A673 (cell line): Measurements from ENCODE around the gene FEM1A. TPM values are rescaled to one million over a fixed set of nuclear protein-coding genes. Genes with fewer than 3 reads are reported as not detected.
A peak's percentile ranks its signal among the peaks of the same experiment; 100 is the strongest.

Source experiments
- Bru-seq: library from RNA; stranded (reverse); fragments of 400-500 nt; gene quantifications from one replicate; lab custom pipeline; 2021; lab: Mats Ljungman, UMichigan
- BruChase-seq, 2 experiments: library from RNA; stranded (reverse); fragments of 400-500 nt; gene quantifications; one replicate each; lab custom pipeline; 2021; lab: Mats Ljungman, UMichigan
- BruUV-seq: library from RNA; stranded (reverse); fragments of 400-500 nt; replicated peaks from 2 replicates; lab custom pipeline; 2021; lab: Mats Ljungman, UMichigan
- CTCF ChIA-PET: fragments of 300-600 bp; sonication (Branson Sonifier 250); formaldehyde crosslinking; loops from one replicate; lab custom pipeline; 2022; ENCODE audit warnings: antibody characterized with exemption; lab: Charles Lee
- POLR2A ChIA-PET: fragments of 300-600 bp; sonication (Branson Sonifier 250); formaldehyde crosslinking; loops from one replicate; lab custom pipeline; 2022; ENCODE audit warnings: antibody characterized with exemption; ENCODE audit not compliant: low non-redundant PET; lab: Charles Lee
- DNase-seq: peaks from one replicate; pipeline ENCODE4 v3.0.0-alpha.2; 2015; ENCODE audit warnings: low spot score
- H3K27ac ChIP-seq: fragments of 200-600 bp; sonication (generic); 2 replicates; pipeline ENCODE4 v1.5.1; 2016; ENCODE audit warnings: mixed run types, low read depth, mild to moderate bottlenecking, mixed read lengths, antibody characterized with exemption, low read length; ENCODE audit not compliant: poor library complexity, severe bottlenecking
- H3K27me3 ChIP-seq: fragments of 200-600 bp; sonication (generic); replicated peaks from 2 replicates; pipeline ENCODE4 v1.6.1; 2017; ENCODE audit warnings: mixed run types, low read depth, mild to moderate bottlenecking, mixed read lengths, antibody characterized with exemption, low read length; ENCODE audit not compliant: insufficient read depth, poor library complexity
- H3K36me3 ChIP-seq: fragments of 200-600 bp; sonication (generic); 2 replicates; pipeline ENCODE4 v1.6.1; 2016; ENCODE audit warnings: mixed run types, mild to moderate bottlenecking, mixed read lengths, antibody characterized with exemption, low read length; ENCODE audit not compliant: insufficient read depth, poor library complexity, severe bottlenecking
- H3K4me1 ChIP-seq: fragments of 200-600 bp; sonication (generic); 2 replicates; pipeline ENCODE4 v1.6.1; 2017; ENCODE audit warnings: mixed run types, mild to moderate bottlenecking, mixed read lengths, antibody characterized with exemption, low read length; ENCODE audit not compliant: insufficient read depth, poor library complexity, severe bottlenecking
- H3K4me3 ChIP-seq: fragments of 200-600 bp; sonication (generic); 2 replicates; pipeline ENCODE4 v1.5.1; 2016; ENCODE audit warnings: low read depth, mixed run types, mild to moderate bottlenecking, mixed read lengths, low read length; ENCODE audit not compliant: poor library complexity, severe bottlenecking
- H3K9me3 ChIP-seq: fragments of 200-600 bp; sonication (generic); 2 replicates; pipeline ENCODE4 v1.6.1; 2016; ENCODE audit warnings: mixed run types, low read depth, mild to moderate bottlenecking, mixed read lengths, antibody characterized with exemption, low read length; ENCODE audit not compliant: poor library complexity, severe bottlenecking
- CTCF ChIP-seq: fragments of 300-800, 200-600 bp; sonication (generic); conservative IDR thresholded peaks from 2 replicates; pipeline ENCODE4 v1.5.1; 2017; ENCODE audit warnings: low read depth, mild to moderate bottlenecking, antibody characterized with exemption, low read length, moderate library complexity, mixed read lengths
- EZH2 ChIP-seq: fragments of 200-600 bp; sonication (generic); IDR thresholded peaks from 2 replicates; pipeline ENCODE4 v1.6.1; 2017; ENCODE audit warnings: borderline replicate concordance, low read depth, mild to moderate bottlenecking, mixed read lengths, antibody characterized with exemption, low read length; ENCODE audit not compliant: poor library complexity, severe bottlenecking
- intact Hi-C: fragments of 100-400 bp; cut with micrococcal nuclease; formaldehyde crosslinking; loops from one replicate; pipeline ENCODE4 v1.10.0; 2022; ENCODE audit not compliant: unreplicated experiment
- long read RNA-seq: library from polyadenylated mRNA; stranded (forward); transcript quantifications from one replicate; pipeline ENCODE4 v2.0.0, GENCODE V29; 2022
- total RNA-seq: library from RNA; stranded (reverse); gene quantifications from 2 replicates; pipeline ENCODE4 v1.2.3, GENCODE V29; 2021

FEM1A gene
- 17.4 and 18.9 TPM in 2 replicates for total RNA-seq
- Bru-seq, nascent RNA, result percentile 72 among the genes with signal in this experiment
- percentile 91 among the genes with signal in this experiment for BruChase-seq, experiment 1, labeled RNA remaining after a 2-hour chase
- BruChase-seq, experiment 2, labeled RNA remaining after a 6-hour chase, result percentile 83 among the genes with signal in this experiment
- long read RNA-seq, full-length matches to known transcripts, result 57 of 57 reads
- long read RNA-seq, partial matches to known transcripts, result 0 of 57 reads
- long read RNA-seq, other reads (novel, unspliced or antisense), result 0 of 57 reads

DNA sequence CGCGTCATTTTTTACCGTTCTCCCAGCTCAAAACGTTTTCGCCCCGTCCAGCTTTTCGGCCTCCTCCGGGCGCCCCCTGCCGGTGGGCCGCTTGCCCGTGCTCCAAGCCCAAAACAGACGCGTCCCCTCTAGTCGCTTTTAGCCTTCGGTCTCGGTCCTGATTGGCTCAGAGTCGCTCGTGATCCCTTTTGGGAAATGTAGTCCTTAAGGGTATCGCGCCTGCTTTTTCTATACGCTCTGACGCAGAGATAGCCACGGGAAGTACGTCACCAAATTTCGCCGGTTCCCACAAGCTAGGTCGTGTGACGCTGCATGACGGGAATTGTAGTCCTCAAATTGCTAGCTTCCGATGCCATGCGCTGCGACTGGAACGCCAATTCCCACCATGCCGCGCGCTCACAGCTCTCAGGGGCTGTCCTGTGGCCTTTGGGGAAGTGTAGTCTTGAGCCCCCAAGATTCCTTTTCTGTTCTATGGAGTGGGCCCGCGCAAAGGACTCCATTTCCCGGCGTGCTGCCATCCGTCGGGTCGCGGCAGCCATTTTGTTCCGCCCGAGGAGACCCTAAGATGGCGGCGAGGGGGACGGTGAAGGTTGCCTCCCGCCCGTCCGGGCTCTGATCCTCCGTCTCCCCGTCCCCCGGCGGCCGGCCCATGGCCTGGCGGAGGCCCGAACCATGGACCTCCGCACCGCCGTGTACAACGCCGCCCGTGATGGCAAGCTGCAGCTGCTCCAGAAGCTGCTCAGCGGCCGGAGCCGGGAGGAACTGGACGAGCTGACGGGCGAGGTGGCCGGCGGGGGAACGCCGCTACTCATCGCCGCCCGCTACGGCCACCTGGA, at the start of gene FEM1A:
TSS of gene FEM1A (plus strand) at position 552 of the 836 bp plus-strand sequence. CDS start at position 673, 121 bp downstream.
- H3K27ac ChIP-seq, result peak within 1 kb of the TSS; percentile 93
- H3K4me3 ChIP-seq, result peak within 1 kb of the TSS; percentile 80
- H3K4me1 ChIP-seq, result peaks cover 21% of the 10 kb centered on the region
- TF ChIP-seq EZH2 (no peak), CTCF (peak; percentile 100)
- H3K9me3 ChIP-seq, result no peaks in the 10 kb centered on the region
- ChIA-PET CTCF (interaction anchor here (0.6 to 1.9 kb wide), 25 partner anchors 9 to 1158 kb away, joined by 3 to 33 read pairs (median 5); partner anchors contain the start of genes DPP9 and SEMA6B), POLR2A (interaction anchor here (0.5 to 0.6 kb wide), 3 partner anchors 29 to 411 kb away, joined by 3 to 18 read pairs (median 9); no protein-coding TSS in a partner anchor)
- no peaks in the 10 kb centered on the region for H3K27me3 ChIP-seq
- no TSS peak for BruUV-seq
- intact Hi-C loops, result loop anchor here (1.0 to 10.0 kb wide), 3 partner anchors 59 to 217 kb away; no protein-coding TSS in a partner anchor
- H3K36me3 ChIP-seq, result peaks cover 27% of the 10 kb centered on the region
- DNase-seq, result peak; percentile 100

GRCh38 chr19:4742723-4743646, 48.5 kb upstream of the FEM1A start:
- CTCF ChIA-PET, result no interaction called here

More at GRCh38 chr19:4742723-4743646, 48.5 kb upstream of the FEM1A start:
- peak; percentile 47 for DNase-seq
- H3K36me3 ChIP-seq, result no peaks in the 10 kb centered on the region
- POLR2A ChIA-PET, result no interaction called here
- no peaks in the 10 kb centered on the region for H3K9me3 ChIP-seq
- BruUV-seq, result no TSS peak
- H3K27ac ChIP-seq, result no peak overlapping the region
- H3K4me3 ChIP-seq, result no peak overlapping the region
- intact Hi-C loops, result no loop called here
- H3K27me3 ChIP-seq, result no peaks in the 10 kb centered on the region
- TF ChIP-seq EZH2 (no peak), CTCF (no peak)
- peaks cover 19% of the 10 kb centered on the region for H3K4me1 ChIP-seq
